ENCODE results near the gene RAB17.

Gene RAB17

DNA sequence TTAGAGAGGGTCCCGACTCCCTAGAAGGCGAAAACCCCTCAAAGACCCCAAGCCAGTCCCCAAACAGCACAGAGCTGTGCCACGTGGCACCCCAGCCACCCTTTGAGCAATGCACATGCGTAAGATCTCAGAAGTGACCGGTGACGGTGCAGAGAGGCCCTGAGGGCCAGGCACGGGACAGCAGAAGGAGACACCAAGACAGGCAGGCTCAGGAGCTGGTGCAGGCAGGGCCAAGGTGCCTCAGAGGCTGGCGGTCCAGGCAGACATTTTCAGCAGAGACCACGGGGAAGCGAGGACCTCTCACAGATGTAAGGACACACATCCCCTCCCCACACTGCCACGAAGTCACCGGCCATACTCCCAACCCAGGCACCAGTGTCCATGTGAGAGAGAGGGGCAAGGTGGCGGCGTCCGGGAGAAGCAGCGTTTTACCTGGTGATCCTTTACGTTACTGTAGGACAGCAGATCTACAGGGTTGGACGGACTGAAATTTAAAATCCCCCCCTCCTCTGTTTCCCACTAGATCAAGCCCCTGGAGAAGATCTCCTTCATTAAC lies 2.0 kb upstream of the RAB17 start:
- H3K4me3 ChIP-seq (ENCODE audit: low read depth, low read length) = no peak overlapping the region
- TF ChIP-seq, protein P1, sequence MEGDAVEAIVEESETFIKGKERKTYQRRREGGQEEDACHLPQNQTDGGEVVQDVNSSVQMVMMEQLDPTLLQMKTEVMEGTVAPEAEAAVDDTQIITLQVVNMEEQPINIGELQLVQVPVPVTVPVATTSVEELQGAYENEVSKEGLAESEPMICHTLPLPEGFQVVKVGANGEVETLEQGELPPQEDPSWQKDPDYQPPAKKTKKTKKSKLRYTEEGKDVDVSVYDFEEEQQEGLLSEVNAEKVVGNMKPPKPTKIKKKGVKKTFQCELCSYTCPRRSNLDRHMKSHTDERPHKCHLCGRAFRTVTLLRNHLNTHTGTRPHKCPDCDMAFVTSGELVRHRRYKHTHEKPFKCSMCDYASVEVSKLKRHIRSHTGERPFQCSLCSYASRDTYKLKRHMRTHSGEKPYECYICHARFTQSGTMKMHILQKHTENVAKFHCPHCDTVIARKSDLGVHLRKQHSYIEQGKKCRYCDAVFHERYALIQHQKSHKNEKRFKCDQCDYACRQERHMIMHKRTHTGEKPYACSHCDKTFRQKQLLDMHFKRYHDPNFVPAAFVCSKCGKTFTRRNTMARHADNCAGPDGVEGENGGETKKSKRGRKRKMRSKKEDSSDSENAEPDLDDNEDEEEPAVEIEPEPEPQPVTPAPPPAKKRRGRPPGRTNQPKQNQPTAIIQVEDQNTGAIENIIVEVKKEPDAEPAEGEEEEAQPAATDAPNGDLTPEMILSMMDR (conservative IDR thresholded peaks at IDR 0.05; ENCODE audit: low read depth, low read length) = no peak
- no peak for DNase-seq (ENCODE audit: low read depth)

DNA sequence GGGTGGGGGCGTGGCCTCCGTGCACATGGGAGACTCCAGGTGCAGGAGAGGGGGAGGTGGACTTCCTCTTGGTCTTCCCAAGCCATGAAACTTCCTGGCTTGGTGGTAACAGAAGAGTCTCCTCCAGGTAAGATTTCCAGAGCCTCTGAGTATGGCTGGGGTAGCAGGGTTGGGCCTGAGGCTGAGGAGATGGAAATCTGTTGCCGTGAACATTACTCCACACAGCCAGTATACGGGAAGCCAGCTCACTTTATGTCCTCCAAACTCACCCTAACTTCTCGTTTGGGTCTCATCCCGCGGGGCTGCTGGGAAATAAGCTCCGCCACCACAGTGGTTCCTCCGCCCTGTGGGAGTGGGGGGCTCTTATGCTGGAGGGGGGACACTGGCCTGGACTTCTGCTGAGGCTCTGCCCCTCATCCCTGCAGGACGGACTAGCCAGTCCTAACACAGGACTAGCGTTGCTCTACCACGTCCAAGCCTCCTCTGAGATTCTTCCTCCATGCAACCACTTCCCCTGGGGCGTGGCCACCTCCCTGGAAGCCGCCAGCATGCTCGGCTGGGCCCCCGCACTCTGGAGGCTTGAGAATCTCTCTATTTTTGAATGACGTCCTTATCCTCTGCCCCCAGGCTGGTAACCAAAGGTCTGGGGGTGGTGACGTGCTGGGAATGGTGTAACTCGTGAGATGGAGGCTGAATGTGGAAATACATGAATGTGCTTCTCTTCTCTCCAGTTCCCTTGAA lies 777 bp upstream of the RAB17 start:
- no peak overlapping the region for H3K4me3 ChIP-seq (ENCODE audit: low read depth, low read length)
- no peak for DNase-seq (ENCODE audit: low read depth)
- TF ChIP-seq, protein P1 (conservative IDR thresholded peaks at IDR 0.05; ENCODE audit: low read depth, low read length) = no peak

DNA sequence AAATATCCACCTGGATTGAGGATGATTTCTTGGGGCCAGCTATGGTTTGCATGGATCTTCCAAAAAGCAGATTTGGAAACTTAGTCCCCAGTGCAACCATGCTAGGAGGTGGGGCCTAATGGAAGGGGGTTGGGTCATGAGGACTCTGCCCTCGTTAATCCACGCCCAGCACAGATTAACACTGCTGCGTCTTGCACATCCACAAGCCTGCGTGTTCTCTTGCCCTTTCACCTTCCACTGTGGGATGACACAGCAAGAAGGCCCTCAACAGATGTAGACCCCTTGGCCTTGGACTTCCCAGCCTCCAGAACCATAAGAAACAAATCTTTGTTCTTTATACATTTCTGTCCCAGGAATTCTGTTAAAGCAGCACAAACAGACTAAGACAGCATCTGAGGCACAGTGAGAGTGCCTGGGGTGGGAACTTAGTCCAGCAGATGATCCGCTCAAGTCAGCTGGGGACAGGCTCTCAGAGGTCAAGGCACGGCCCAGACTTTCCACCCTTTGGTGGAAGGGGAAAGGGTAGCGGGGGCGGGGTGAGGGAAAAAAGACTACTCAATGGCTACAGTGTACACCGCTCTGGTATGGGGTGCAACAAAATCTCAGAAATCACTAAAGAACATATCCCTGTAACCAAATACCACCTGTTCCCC lies 2.4 kb downstream of the RAB17 start:
- TF ChIP-seq, protein P1 (conservative IDR thresholded peaks at IDR 0.05; ENCODE audit: low read depth, low read length) = no peak
- H3K4me3 ChIP-seq (ENCODE audit: low read depth, low read length) = no peak overlapping the region
- no peak for DNase-seq (ENCODE audit: low read depth)

DNA sequence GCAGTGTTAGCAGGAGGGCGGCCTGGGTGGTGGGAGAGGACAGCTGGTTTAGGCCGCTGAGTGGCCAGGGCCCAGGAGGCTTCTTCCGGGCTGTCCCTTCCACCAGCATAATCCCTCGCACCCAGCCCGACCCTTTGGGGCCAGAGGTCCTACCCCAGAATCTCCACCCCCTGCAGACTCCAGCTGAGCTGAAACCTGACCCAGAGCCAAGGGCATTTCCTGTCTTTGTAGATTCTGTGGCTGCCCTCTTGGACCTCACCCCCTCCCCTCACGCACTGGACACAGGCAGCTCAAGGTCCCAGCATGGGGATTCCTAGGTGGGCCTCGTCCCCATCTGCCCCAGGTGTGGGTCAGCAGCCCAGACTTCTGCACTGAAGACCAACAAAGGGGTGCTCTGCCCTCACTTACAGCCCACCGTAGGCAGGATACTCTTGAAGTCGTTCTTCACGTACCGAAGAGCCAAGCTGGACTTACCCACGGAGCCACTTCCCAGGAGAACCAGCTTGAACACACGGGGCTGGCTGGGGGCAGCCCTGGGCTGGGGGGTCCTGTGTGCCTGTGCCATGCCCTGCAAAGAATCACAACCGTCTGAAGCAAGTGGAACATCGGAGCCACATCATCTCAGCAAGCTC lies 4.8 kb downstream of the RAB17 start:
- TF ChIP-seq, protein P1 (conservative IDR thresholded peaks at IDR 0.05; ENCODE audit: low read depth, low read length) = no peak
- no peak for DNase-seq (ENCODE audit: low read depth)
- no peak overlapping the region for H3K4me3 ChIP-seq (ENCODE audit: low read depth, low read length)

DNA sequence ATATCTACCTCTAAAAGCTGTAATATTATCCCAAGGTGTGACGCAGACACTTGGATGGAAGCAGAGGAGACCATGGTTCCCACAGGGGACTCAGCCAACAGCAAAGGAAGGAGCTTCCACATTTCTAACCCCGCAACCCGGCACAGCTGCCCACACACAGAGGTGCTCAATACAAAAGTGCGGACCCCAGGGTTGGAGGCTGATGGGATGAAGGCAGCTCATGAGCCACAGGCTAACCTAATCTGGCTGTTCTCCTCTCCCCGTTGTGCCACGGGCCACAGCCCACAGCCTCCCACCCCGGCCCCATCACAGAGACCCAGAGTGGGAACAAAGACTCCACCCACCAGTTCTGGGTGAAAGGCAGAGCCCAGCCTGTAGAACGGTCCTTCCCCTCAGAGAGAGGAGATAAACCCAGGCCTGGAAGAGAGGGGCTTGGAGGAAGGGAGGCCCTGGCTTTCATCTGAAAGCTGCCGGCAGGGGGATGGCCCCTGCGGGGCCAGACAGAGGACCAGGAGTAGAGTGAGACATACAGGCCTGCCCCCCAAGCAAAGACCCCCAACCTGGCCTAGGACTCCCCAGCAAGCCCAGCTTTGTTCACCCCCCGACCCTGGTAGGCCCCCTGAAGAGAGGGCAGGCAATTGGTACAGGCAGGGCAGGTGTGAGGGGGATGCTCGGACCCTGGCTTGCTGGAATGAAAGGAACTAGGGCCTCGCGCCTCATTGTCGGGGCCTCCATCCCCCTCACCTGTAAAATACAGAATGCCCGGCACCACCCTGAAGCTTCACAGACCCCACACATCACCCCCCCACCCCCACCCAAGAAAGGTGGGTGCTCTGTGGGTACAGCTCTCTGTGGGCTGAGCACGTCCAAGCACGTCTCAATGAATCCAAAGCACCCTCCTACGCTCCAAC lies 6.9 kb downstream of the RAB17 start:
- H3K4me3 ChIP-seq (ENCODE audit: low read depth, low read length) = no peak overlapping the region
- TF ChIP-seq, protein P1 (conservative IDR thresholded peaks at IDR 0.05; ENCODE audit: low read depth, low read length) = no peak
- no peak for DNase-seq (ENCODE audit: low read depth)
